Neural cell (in vitro differentiated cells): Measurements from ENCODE around the gene KCNJ1.

Experiments
- CTCF ChIP-seq: fragments of 450-650 bp; IDR thresholded peaks from 2 replicates; pipeline ENCODE4 v1.5.1; 2014; ENCODE audit warnings: antibody characterized with exemption, mild to moderate bottlenecking, moderate library complexity; ENCODE audit not compliant: poor library complexity, severe bottlenecking
- EP300 ChIP-seq: fragments of 450-650 bp; conservative IDR thresholded peaks from 2 replicates; pipeline ENCODE4 v1.6.1; 2014; ENCODE audit warnings: antibody characterized with exemption, mild to moderate bottlenecking, moderate library complexity; ENCODE audit not compliant: poor library complexity, severe bottlenecking
- EZH2 ChIP-seq: fragments of 200-600, 300-800 bp; shearing (Covaris generic), sonication (generic); IDR thresholded peaks from 2 replicates; pipeline ENCODE4 v1.6.1; 2014; ENCODE audit warnings: antibody characterized with exemption, low read length, borderline replicate concordance, mild to moderate bottlenecking; ENCODE audit not compliant: insufficient read depth, poor library complexity, severe bottlenecking
- MXI1 ChIP-seq: fragments of 450-650 bp; conservative IDR thresholded peaks from 2 replicates; pipeline ENCODE4 v1.6.1; 2014; ENCODE audit warnings: antibody characterized with exemption, mild to moderate bottlenecking; ENCODE audit not compliant: poor library complexity, severe bottlenecking
- POLR2AphosphoS5 ChIP-seq: IDR thresholded peaks from 2 replicates; pipeline ENCODE4 v1.6.1; 2012
- RAD21 ChIP-seq: fragments of 450-650 bp; conservative IDR thresholded peaks from 2 replicates; pipeline ENCODE4 v1.6.1; 2014; ENCODE audit warnings: antibody characterized with exemption, mild to moderate bottlenecking, moderate library complexity
- REST ChIP-seq: IDR thresholded peaks from 2 replicates; pipeline ENCODE4 v1.6.1; 2012; ENCODE audit warnings: borderline replicate concordance
- SMC3 ChIP-seq: fragments of 450-650 bp; conservative IDR thresholded peaks from 2 replicates; pipeline ENCODE4 v1.6.1; 2014; ENCODE audit warnings: antibody characterized with exemption, mild to moderate bottlenecking, moderate library complexity; ENCODE audit not compliant: poor library complexity

GRCh38 chr11:128872594-128872993 is 5.5 kb upstream of the KCNJ1 start:
- no peak for TF ChIP-seq POLR2AphosphoS5
- no peak for TF ChIP-seq EP300
- TF ChIP-seq CTCF: no peak
- no peak for TF ChIP-seq EZH2
- TF ChIP-seq RAD21: no peak
- no peak for TF ChIP-seq REST
- no peak for TF ChIP-seq SMC3
- TF ChIP-seq MXI1: no peak
